OCI-LY1 (cell line): ENCODE data around the gene KLHL29.

Source experiments
- H2AFZ ChIP-seq: fragments of 200-600 bp; sonication (generic), shearing (Covaris generic); 2 replicates; pipeline ENCODE4 v1.6.0; 2014; ENCODE audit warnings: antibody characterized with exemption, mild to moderate bottlenecking, low read length
- H3F3A ChIP-seq: fragments of 200-600 bp; sonication (generic), shearing (Covaris generic); 2 replicates; pipeline ENCODE4 v1.6.0; 2014; ENCODE audit warnings: mild to moderate bottlenecking, antibody characterized with exemption, low read length, moderate library complexity; ENCODE audit not compliant: insufficient read depth
- H3K27ac ChIP-seq: fragments of 200-600 bp; sonication (generic); 2 replicates; pipeline ENCODE4 v1.5.1; 2014; ENCODE audit warnings: low read length, mixed run types, mild to moderate bottlenecking, low read depth; ENCODE audit not compliant: poor library complexity, severe bottlenecking
- H3K27me3 ChIP-seq: fragments of 200-600 bp; sonication (generic); 2 replicates; pipeline ENCODE4 v1.6.0; 2014; ENCODE audit warnings: antibody characterized with exemption, mild to moderate bottlenecking, low read length, moderate library complexity; ENCODE audit not compliant: insufficient read depth
- H3K36me3 ChIP-seq: fragments of 200-600 bp; sonication (generic); 2 replicates; pipeline ENCODE4 v1.6.1; 2014; ENCODE audit warnings: mild to moderate bottlenecking, antibody characterized with exemption, low read length, moderate library complexity, mixed read lengths; ENCODE audit not compliant: insufficient read depth
- H3K4me1 ChIP-seq: fragments of 200-600 bp; sonication (generic); 2 replicates; pipeline ENCODE4 v1.5.1; 2014; ENCODE audit warnings: mild to moderate bottlenecking, low read length, moderate library complexity; ENCODE audit not compliant: insufficient read depth, severe bottlenecking
- H3K4me2 ChIP-seq: fragments of 200-600 bp; sonication (generic), shearing (Covaris generic); 2 replicates; pipeline ENCODE4 v1.6.1; 2014; ENCODE audit warnings: low read length
- H3K4me3 ChIP-seq: fragments of 200-600 bp; sonication (generic); 2 replicates; pipeline ENCODE4 v1.5.1; 2014; ENCODE audit warnings: low read length, low read depth, mild to moderate bottlenecking, mixed read lengths; ENCODE audit not compliant: poor library complexity, severe bottlenecking
- H3K79me2 ChIP-seq: fragments of 200-600 bp; shearing (Covaris generic); 2 replicates; pipeline ENCODE4 v1.6.1; 2016; ENCODE audit warnings: mixed run types, low read length, mixed read lengths; ENCODE audit not compliant: insufficient read depth
- H3K9ac ChIP-seq: fragments of 200-600 bp; sonication (generic), shearing (Covaris generic); 2 replicates; pipeline ENCODE4 v1.6.1; 2014; ENCODE audit warnings: mild to moderate bottlenecking, low read length, mixed read lengths
- H3K9me2 ChIP-seq: fragments of 200-600 bp; sonication (generic), shearing (Covaris generic); 2 replicates; pipeline ENCODE4 v1.6.1; 2014; ENCODE audit warnings: low read depth, mild to moderate bottlenecking, low read length, mixed read lengths
- H3K9me3 ChIP-seq: fragments of 200-600 bp; shearing (Covaris generic); 2 replicates; pipeline ENCODE4 v1.6.1; 2014; ENCODE audit warnings: low read length, mixed read lengths
- H4K20me1 ChIP-seq: fragments of 200-600 bp; sonication (generic), shearing (Covaris generic); 2 replicates; pipeline ENCODE4 v1.6.0; 2016; ENCODE audit warnings: mild to moderate bottlenecking, low read length; ENCODE audit not compliant: insufficient read depth
- CTCF ChIP-seq: fragments of 200-600 bp; sonication (generic), shearing (Covaris generic); IDR thresholded peaks from 2 replicates; pipeline ENCODE4 v1.5.1; 2017; ENCODE audit warnings: mild to moderate bottlenecking, antibody characterized with exemption, low read length, moderate library complexity, mixed read lengths
- EZH2 ChIP-seq: fragments of 200-600 bp; sonication (generic), shearing (Covaris generic); IDR thresholded peaks from 2 replicates; pipeline ENCODE4 v1.8.0; 2017; ENCODE audit warnings: borderline replicate concordance, mixed run types, mild to moderate bottlenecking, antibody characterized with exemption, low read length, moderate library complexity, mixed read lengths

KLHL29 gene

GRCh38 chr2:23553561-23553960, 168.6 kb downstream of the KLHL29 start:
- H3K9ac ChIP-seq = no peak overlapping the region
- no peak overlapping the region for H3K4me2 ChIP-seq
- H3K9me2 ChIP-seq = no peaks in the 10 kb centered on the region
- no peaks in the 10 kb centered on the region for H3K4me1 ChIP-seq
- no peak overlapping the region for H2AFZ ChIP-seq
- H3K27me3 ChIP-seq = peaks cover 4% of the 10 kb centered on the region; the same call in 1 of the 2 replicates
- no peaks in the 10 kb centered on the region for H3K9me3 ChIP-seq
- no peak for TF ChIP-seq EZH2
- TF ChIP-seq CTCF = no peak
- H3K4me3 ChIP-seq = no peak overlapping the region
- no peak overlapping the region for H3K27ac ChIP-seq
- no peaks in the 10 kb centered on the region for H3K79me2 ChIP-seq
- no peaks in the 10 kb centered on the region for H3K36me3 ChIP-seq
- no peaks in the 10 kb centered on the region for H4K20me1 ChIP-seq
- no peaks in the 10 kb centered on the region for H3F3A ChIP-seq

- TF ChIP-seq EZH2 = no peak
- no peak for TF ChIP-seq CTCF
- H3K9me2 ChIP-seq = no peaks in the 10 kb centered on the region
- no peak overlapping the region for H3K9ac ChIP-seq
- no peaks in the 10 kb centered on the region for H3K9me3 ChIP-seq
- H3K36me3 ChIP-seq = no peaks in the 10 kb centered on the region
- no peaks in the 10 kb centered on the region for H3K4me1 ChIP-seq
- H2AFZ ChIP-seq = no peak overlapping the region
- H3F3A ChIP-seq = no peaks in the 10 kb centered on the region
- peaks cover 4% of the 10 kb centered on the region; the same call in 1 of the 2 replicates for H3K27me3 ChIP-seq
- no peaks in the 10 kb centered on the region for H4K20me1 ChIP-seq
- no peak overlapping the region for H3K4me2 ChIP-seq
- H3K4me3 ChIP-seq = no peak overlapping the region
- no peak overlapping the region for H3K27ac ChIP-seq
- no peaks in the 10 kb centered on the region for H3K79me2 ChIP-seq
Measured at GRCh38 chr2:23554054-23554697, 169.2 kb downstream of the KLHL29 start.

GRCh38 chr2:23555944-23556343, 171.0 kb downstream of the KLHL29 start:
- H3K9ac ChIP-seq = no peak overlapping the region
- H2AFZ ChIP-seq = no peak overlapping the region
- H3K9me3 ChIP-seq = no peaks in the 10 kb centered on the region
- H3K79me2 ChIP-seq = no peaks in the 10 kb centered on the region
- no peaks in the 10 kb centered on the region for H4K20me1 ChIP-seq
- no peaks in the 10 kb centered on the region for H3K4me1 ChIP-seq
- no peak overlapping the region for H3K4me2 ChIP-seq
- H3K9me2 ChIP-seq = no peaks in the 10 kb centered on the region
- peaks cover 4% of the 10 kb centered on the region; the same call in 1 of the 2 replicates for H3K27me3 ChIP-seq
- no peak overlapping the region for H3K4me3 ChIP-seq
- H3F3A ChIP-seq = no peaks in the 10 kb centered on the region
- no peaks in the 10 kb centered on the region for H3K36me3 ChIP-seq
- TF ChIP-seq CTCF (no peak), EZH2 (no peak)
- no peak overlapping the region for H3K27ac ChIP-seq
